SK-N-SH treated with all-trans-retinoic acid at 6 μM for 48 hours (cell line): ENCODE measurements around the gene CNTNAP2.

Experiments used
- ATAC-seq: fragments of 200-7000 bp; cut with Tn5 transposase; 3 replicates; pipeline ENCODE4 v1.9.1; 2020; ENCODE audit warnings: mild to moderate bottlenecking, moderate library complexity
- ARNTL ChIP-seq: fragments of 450-650 bp; formaldehyde crosslinking; IDR thresholded peaks from 2 replicates; pipeline ENCODE4 v1.5.0; 2020; ENCODE audit warnings: low read depth, mild to moderate bottlenecking, moderate library complexity, borderline replicate concordance
- BACH2 ChIP-seq: fragments of 250-450 bp; sonication (Bioruptor Pico); IDR thresholded peaks from 2 replicates; pipeline ENCODE4 v1.9.0; 2021; ENCODE audit warnings: mild to moderate bottlenecking, borderline replicate concordance
- CSDC2 ChIP-seq: fragments of 250-450 bp; sonication (Bioruptor Pico); IDR thresholded peaks from 2 replicates; pipeline ENCODE4 v1.5.0; 2020; ENCODE audit warnings: mild to moderate bottlenecking, moderate library complexity
- GLIS3 ChIP-seq: fragments of 250-450 bp; sonication (Bioruptor Pico); IDR thresholded peaks from 2 replicates; pipeline ENCODE4 v1.5.0; 2020; ENCODE audit warnings: mild to moderate bottlenecking, moderate library complexity
- ISL1 ChIP-seq: fragments of 250-450 bp; sonication (Bioruptor Pico); IDR thresholded peaks from 2 replicates; pipeline ENCODE4 v2.1.2; 2022; ENCODE audit warnings: mild to moderate bottlenecking, moderate library complexity
- OSR1 ChIP-seq: fragments of 250-450 bp; sonication (Bioruptor Pico); IDR thresholded peaks from 2 replicates; pipeline ENCODE4 v1.8.0; 2022; ENCODE audit warnings: moderate library complexity, mild to moderate bottlenecking, inconsistent platforms
- PPARA ChIP-seq: fragments of 250-450 bp; sonication (Bioruptor Pico); IDR thresholded peaks from 2 replicates; pipeline ENCODE4 v1.5.0; 2020; ENCODE audit warnings: mild to moderate bottlenecking, borderline replicate concordance
- SNAI2 ChIP-seq: fragments of 250-450 bp; sonication (Bioruptor Pico); IDR thresholded peaks from 2 replicates; pipeline ENCODE4 v1.5.0; 2020; ENCODE audit warnings: mild to moderate bottlenecking, moderate library complexity
- TCF4 ChIP-seq: fragments of 250-450 bp; sonication (Bioruptor Pico); IDR thresholded peaks from 2 replicates; pipeline ENCODE4 v1.8.0; 2021; ENCODE audit warnings: mild to moderate bottlenecking, moderate library complexity, borderline replicate concordance
- ZC3H10 ChIP-seq: fragments of 250-450 bp; sonication (Bioruptor Pico); IDR thresholded peaks from 2 replicates; pipeline ENCODE4 v1.5.1; 2021; ENCODE audit warnings: mild to moderate bottlenecking, moderate library complexity
- ZFP3 ChIP-seq: fragments of 250-450 bp; sonication (Bioruptor Pico); IDR thresholded peaks from 2 replicates; pipeline ENCODE4 v1.5.0; 2020; ENCODE audit warnings: mild to moderate bottlenecking, moderate library complexity
- ZNF565 ChIP-seq: fragments of 450-650 bp; formaldehyde crosslinking; conservative IDR thresholded peaks from 2 replicates; pipeline ENCODE4 v1.5.0; 2020; ENCODE audit warnings: low read depth, mild to moderate bottlenecking, moderate library complexity
- ZNF70 ChIP-seq: fragments of 450-650 bp; formaldehyde crosslinking; IDR thresholded peaks from 2 replicates; pipeline ENCODE4 v1.5.0; 2020; ENCODE audit warnings: mild to moderate bottlenecking, moderate library complexity
- ZNF8 ChIP-seq: fragments of 450-650 bp; formaldehyde crosslinking; IDR thresholded peaks from 2 replicates; pipeline ENCODE4 v1.5.0; 2020; ENCODE audit warnings: mild to moderate bottlenecking, moderate library complexity
- TF ChIP-seq, protein P1 (sequence below): fragments of 250-450 bp; sonication (Bioruptor Pico); IDR thresholded peaks from 2 replicates; pipeline ENCODE4 v1.8.0; 2020; ENCODE audit warnings: mild to moderate bottlenecking, moderate library complexity, borderline replicate concordance
- TF ChIP-seq, protein P2 (sequence below): fragments of 250-450 bp; sonication (Bioruptor Pico); IDR thresholded peaks from 2 replicates; pipeline ENCODE4 v1.8.0; 2021; ENCODE audit warnings: low read depth, mild to moderate bottlenecking, moderate library complexity, borderline replicate concordance
- TF ChIP-seq, protein P3 (sequence below): fragments of 250-450 bp; sonication (Bioruptor Pico); IDR thresholded peaks from 2 replicates; pipeline ENCODE4 v1.5.0; 2020; ENCODE audit warnings: mild to moderate bottlenecking, moderate library complexity
- TF ChIP-seq, protein P4 (sequence below): fragments of 250-450 bp; sonication (Bioruptor Pico); IDR thresholded peaks from 2 replicates; pipeline ENCODE4 v1.5.1; 2020; ENCODE audit warnings: low read depth, mild to moderate bottlenecking, moderate library complexity

Gene CNTNAP2

DNA sequence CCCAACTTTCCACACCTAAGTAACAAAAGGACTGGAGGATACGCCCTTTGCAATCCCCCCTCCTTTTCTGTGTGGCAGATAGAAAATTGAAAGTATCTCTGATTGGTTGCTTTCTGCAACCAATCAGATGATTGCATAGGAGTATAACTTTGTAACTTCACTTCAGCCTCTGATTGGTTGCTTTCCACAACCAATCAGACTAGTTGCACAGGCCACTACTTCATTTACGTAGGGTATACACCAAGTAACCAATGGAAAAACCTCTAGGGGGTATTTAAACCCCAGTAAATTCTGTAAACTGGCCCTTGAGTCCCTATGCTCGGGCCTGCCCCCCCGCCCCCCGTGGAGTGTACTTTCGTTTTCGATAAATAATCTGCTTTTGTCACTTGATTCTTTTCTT lies 1080.4 kb downstream of the CNTNAP2 start (continued):
- TF ChIP-seq, protein P1, sequence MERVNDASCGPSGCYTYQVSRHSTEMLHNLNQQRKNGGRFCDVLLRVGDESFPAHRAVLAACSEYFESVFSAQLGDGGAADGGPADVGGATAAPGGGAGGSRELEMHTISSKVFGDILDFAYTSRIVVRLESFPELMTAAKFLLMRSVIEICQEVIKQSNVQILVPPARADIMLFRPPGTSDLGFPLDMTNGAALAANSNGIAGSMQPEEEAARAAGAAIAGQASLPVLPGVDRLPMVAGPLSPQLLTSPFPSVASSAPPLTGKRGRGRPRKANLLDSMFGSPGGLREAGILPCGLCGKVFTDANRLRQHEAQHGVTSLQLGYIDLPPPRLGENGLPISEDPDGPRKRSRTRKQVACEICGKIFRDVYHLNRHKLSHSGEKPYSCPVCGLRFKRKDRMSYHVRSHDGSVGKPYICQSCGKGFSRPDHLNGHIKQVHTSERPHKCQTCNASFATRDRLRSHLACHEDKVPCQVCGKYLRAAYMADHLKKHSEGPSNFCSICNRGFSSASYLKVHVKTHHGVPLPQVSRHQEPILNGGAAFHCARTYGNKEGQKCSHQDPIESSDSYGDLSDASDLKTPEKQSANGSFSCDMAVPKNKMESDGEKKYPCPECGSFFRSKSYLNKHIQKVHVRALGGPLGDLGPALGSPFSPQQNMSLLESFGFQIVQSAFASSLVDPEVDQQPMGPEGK (CRISPR knock-in tag) = no peak
- no peak for TF ChIP-seq ZC3H10
- TF ChIP-seq ARNTL (CRISPR knock-in tag) = no peak
- no peak for TF ChIP-seq GLIS3
- TF ChIP-seq, protein P2, sequence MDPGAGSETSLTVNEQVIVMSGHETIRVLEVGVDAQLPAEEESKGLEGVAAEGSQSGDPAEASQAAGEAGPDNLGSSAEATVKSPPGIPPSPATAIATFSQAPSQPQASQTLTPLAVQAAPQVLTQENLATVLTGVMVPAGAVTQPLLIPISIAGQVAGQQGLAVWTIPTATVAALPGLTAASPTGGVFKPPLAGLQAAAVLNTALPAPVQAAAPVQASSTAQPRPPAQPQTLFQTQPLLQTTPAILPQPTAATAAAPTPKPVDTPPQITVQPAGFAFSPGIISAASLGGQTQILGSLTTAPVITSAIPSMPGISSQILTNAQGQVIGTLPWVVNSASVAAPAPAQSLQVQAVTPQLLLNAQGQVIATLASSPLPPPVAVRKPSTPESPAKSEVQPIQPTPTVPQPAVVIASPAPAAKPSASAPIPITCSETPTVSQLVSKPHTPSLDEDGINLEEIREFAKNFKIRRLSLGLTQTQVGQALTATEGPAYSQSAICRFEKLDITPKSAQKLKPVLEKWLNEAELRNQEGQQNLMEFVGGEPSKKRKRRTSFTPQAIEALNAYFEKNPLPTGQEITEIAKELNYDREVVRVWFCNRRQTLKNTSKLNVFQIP (CRISPR knock-in tag) = no peak
- TF ChIP-seq ZFP3 = no peak
- TF ChIP-seq OSR1 (CRISPR knock-in tag) = no peak

DNA sequence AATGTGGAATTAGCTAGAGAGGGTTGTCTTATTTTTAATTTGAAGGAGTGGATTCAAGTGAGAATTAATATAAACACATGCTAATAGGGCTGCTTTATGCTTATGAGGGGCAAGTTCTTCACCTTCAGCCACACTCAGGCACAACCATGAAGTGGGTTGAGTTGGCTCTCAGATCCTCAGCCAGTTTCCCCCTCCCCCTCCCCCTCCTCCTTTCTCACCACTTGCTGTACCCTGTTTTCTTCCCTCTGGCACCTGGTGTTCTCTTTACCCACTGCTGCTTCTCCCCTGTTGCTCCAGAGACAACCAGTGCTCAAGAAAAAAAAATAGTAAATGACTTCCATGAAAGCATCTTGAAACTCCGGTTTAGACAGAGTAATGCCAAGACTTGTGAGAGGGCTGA lies 1083.3 kb downstream of the CNTNAP2 start:
- TF ChIP-seq, protein P2 (CRISPR knock-in tag) = no peak
- no peak for TF ChIP-seq ISL1 (CRISPR knock-in tag)
- TF ChIP-seq, protein P3, sequence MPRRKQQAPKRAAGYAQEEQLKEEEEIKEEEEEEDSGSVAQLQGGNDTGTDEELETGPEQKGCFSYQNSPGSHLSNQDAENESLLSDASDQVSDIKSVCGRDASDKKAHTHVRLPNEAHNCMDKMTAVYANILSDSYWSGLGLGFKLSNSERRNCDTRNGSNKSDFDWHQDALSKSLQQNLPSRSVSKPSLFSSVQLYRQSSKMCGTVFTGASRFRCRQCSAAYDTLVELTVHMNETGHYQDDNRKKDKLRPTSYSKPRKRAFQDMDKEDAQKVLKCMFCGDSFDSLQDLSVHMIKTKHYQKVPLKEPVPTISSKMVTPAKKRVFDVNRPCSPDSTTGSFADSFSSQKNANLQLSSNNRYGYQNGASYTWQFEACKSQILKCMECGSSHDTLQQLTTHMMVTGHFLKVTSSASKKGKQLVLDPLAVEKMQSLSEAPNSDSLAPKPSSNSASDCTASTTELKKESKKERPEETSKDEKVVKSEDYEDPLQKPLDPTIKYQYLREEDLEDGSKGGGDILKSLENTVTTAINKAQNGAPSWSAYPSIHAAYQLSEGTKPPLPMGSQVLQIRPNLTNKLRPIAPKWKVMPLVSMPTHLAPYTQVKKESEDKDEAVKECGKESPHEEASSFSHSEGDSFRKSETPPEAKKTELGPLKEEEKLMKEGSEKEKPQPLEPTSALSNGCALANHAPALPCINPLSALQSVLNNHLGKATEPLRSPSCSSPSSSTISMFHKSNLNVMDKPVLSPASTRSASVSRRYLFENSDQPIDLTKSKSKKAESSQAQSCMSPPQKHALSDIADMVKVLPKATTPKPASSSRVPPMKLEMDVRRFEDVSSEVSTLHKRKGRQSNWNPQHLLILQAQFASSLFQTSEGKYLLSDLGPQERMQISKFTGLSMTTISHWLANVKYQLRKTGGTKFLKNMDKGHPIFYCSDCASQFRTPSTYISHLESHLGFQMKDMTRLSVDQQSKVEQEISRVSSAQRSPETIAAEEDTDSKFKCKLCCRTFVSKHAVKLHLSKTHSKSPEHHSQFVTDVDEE (CRISPR knock-in tag) = no peak
- no peak for TF ChIP-seq ZFP3
- TF ChIP-seq TCF4 = no peak
- no peak for TF ChIP-seq BACH2 (CRISPR knock-in tag)
- no peak for TF ChIP-seq CSDC2 (CRISPR knock-in tag)
- no peak for TF ChIP-seq ZNF8 (CRISPR knock-in tag)
- TF ChIP-seq, protein P4, sequence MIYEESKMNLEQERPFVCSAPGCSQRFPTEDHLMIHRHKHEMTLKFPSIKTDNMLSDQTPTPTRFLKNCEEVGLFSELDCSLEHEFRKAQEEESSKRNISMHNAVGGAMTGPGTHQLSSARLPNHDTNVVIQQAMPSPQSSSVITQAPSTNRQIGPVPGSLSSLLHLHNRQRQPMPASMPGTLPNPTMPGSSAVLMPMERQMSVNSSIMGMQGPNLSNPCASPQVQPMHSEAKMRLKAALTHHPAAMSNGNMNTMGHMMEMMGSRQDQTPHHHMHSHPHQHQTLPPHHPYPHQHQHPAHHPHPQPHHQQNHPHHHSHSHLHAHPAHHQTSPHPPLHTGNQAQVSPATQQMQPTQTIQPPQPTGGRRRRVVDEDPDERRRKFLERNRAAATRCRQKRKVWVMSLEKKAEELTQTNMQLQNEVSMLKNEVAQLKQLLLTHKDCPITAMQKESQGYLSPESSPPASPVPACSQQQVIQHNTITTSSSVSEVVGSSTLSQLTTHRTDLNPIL (CRISPR knock-in tag) = no peak
- no peak for TF ChIP-seq GLIS3
- no peak for TF ChIP-seq ZNF70 (CRISPR knock-in tag)
- no peak for TF ChIP-seq ZC3H10
- TF ChIP-seq OSR1 (CRISPR knock-in tag) = no peak
- TF ChIP-seq, all 23 proteins: peak for 0
- ATAC-seq = no peak

DNA sequence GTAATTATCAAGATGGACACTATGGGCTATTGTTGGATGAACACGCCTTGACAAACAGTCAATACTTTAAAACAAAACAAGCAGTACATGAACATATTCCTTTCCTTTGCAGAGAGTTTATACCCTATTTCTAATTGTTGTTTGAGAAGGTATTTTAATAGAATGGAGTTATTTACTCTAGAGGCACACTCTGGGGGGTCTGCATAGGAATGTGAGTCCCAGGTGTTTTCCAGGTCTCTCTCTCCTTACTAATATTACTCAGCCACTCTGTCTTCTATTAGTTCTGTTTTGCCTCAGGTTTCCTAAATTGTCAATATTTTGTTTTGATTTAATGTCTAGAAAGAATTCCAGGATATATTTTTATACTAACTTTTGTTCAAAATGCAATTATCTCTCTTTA lies 1091.4 kb downstream of the CNTNAP2 start:
- no peak for TF ChIP-seq ZNF70 (CRISPR knock-in tag)
- TF ChIP-seq SNAI2 = no peak
- TF ChIP-seq ZNF565 = no peak
- TF ChIP-seq OSR1 (CRISPR knock-in tag) = no peak
- TF ChIP-seq PPARA = no peak
- TF ChIP-seq ZFP3 = no peak
- no peak for TF ChIP-seq ISL1 (CRISPR knock-in tag)
- TF ChIP-seq, protein P2 (CRISPR knock-in tag) = no peak
- no peak for ATAC-seq
